ENCODE data around the gene PI16.

Gene PI16

GRCh38 chr6:36961441-36962435 lies 7.2 kb downstream of the PI16 start:
- Mint-ChIP-seq H3K27me3 (no peaks in the 10 kb centered on the region), H3K4me3 (no peak overlapping the region)
- no peak for ATAC-seq

GRCh38 chr6:36962874-36963273 lies 8.3 kb downstream of the PI16 start:
- H3K4me3 Mint-ChIP-seq, result peak overlapping the region; percentile 22 to 39
- H3K9me3 Mint-ChIP-seq, result no peaks in the 10 kb centered on the region
- no peaks in the 10 kb centered on the region for H3K27me3 Mint-ChIP-seq
- peak overlapping the region in 1 of 2 donors; percentile 85 for H3K27ac Mint-ChIP-seq
- H3K4me1 Mint-ChIP-seq, result peaks cover 43% of the 10 kb centered on the region
- DNase-seq, result peak; percentile 44 to 75
- peak; percentile 74 for ATAC-seq

More at GRCh38 chr6:36961441-36962435, 7.2 kb downstream of the PI16 start:
- no peak for DNase-seq
- Mint-ChIP-seq H3K27ac (no peak overlapping the region), H3K4me1 (peaks cover 43% of the 10 kb centered on the region), H3K9me3 (no peaks in the 10 kb centered on the region)

GRCh38 chr6:36963451-36964290 lies 9.1 kb downstream of the PI16 start:
- Mint-ChIP-seq H3K4me1 (peaks cover 43% of the 10 kb centered on the region), H3K4me3 (peak overlapping the region in 1 of 2 donors; percentile 22), H3K27me3 (no peaks in the 10 kb centered on the region), H3K27ac (peak overlapping the region; percentile 36 to 57), H3K9me3 (no peaks in the 10 kb centered on the region)
- ATAC-seq (peak; percentile 51), DNase-seq (no peak)

- DNase-seq (no peak), ATAC-seq (no peak)
- peak overlapping the region; percentile 40 to 82 for H3K27ac Mint-ChIP-seq
- H3K27me3 Mint-ChIP-seq, result no peaks in the 10 kb centered on the region
- no peak overlapping the region for H3K4me3 Mint-ChIP-seq
- peaks cover 43% of the 10 kb centered on the region for H3K4me1 Mint-ChIP-seq
- no peaks in the 10 kb centered on the region for H3K9me3 Mint-ChIP-seq
Measured at GRCh38 chr6:36964349-36964748, 9.8 kb downstream of the PI16 start.

- Mint-ChIP-seq H3K27ac (peak overlapping the region; percentile 38 to 82), H3K4me3 (no peak overlapping the region), H3K27me3 (no peaks in the 10 kb centered on the region), H3K4me1 (peaks cover 43% of the 10 kb centered on the region), H3K9me3 (no peaks in the 10 kb centered on the region)
- ATAC-seq (no peak), DNase-seq (no peak)
Measured at GRCh38 chr6:36964908-36965307, 10.4 kb downstream of the PI16 start.

GRCh38 chr6:36967301-36967700 lies 12.8 kb downstream of the PI16 start:
- H3K27ac Mint-ChIP-seq, result no peak overlapping the region
- no peak for DNase-seq
- no peak for ATAC-seq

GRCh38 chr6:36967757-36968156 lies 13.2 kb downstream of the PI16 start:
- ATAC-seq (no peak), DNase-seq (no peak)
- Mint-ChIP-seq H3K4me1 (peaks cover 24% of the 10 kb centered on the region), H3K9me3 (no peaks in the 10 kb centered on the region), H3K27me3 (no peaks in the 10 kb centered on the region), H3K4me3 (no peak overlapping the region), H3K27ac (peak overlapping the region in 1 of 2 donors; percentile 12)

More at GRCh38 chr6:36967301-36967700, 12.8 kb downstream of the PI16 start:
- no peak overlapping the region for H3K4me3 Mint-ChIP-seq
- H3K4me1 Mint-ChIP-seq, result peaks cover 28% of the 10 kb centered on the region
- no peaks in the 10 kb centered on the region for H3K9me3 Mint-ChIP-seq
- no peaks in the 10 kb centered on the region for H3K27me3 Mint-ChIP-seq

- Mint-ChIP-seq H3K27me3 (no peaks in the 10 kb centered on the region), H3K4me3 (no peak overlapping the region), H3K9me3 (no peaks in the 10 kb centered on the region), H3K4me1 (peaks cover 17% of the 10 kb centered on the region), H3K27ac (peak overlapping the region in 1 of 2 donors; percentile 12)
- no peak for DNase-seq
- no peak for ATAC-seq
Measured at GRCh38 chr6:36968266-36968977, 13.9 kb downstream of the PI16 start.

- H3K27me3 Mint-ChIP-seq, result no peaks in the 10 kb centered on the region
- no peak for ATAC-seq
- peaks cover 9% of the 10 kb centered on the region for H3K4me1 Mint-ChIP-seq
- H3K27ac Mint-ChIP-seq, result no peak overlapping the region
- no peaks in the 10 kb centered on the region for H3K9me3 Mint-ChIP-seq
- DNase-seq, result no peak
- no peak overlapping the region for H3K4me3 Mint-ChIP-seq
Measured at GRCh38 chr6:36969240-36969691, 14.7 kb downstream of the PI16 start.

- peak overlapping the region; percentile 48 to 80 for H3K27ac Mint-ChIP-seq
- no peaks in the 10 kb centered on the region for H3K27me3 Mint-ChIP-seq
- no peaks in the 10 kb centered on the region for H3K4me1 Mint-ChIP-seq
- DNase-seq, result no peak
- no peak for ATAC-seq
- H3K4me3 Mint-ChIP-seq, result no peak overlapping the region
- no peaks in the 10 kb centered on the region for H3K9me3 Mint-ChIP-seq
Measured at GRCh38 chr6:36969988-36970891, 15.7 kb downstream of the PI16 start.

GRCh38 chr6:36970892-36971842 lies 16.6 kb downstream of the PI16 start:
- DNase-seq (no peak), ATAC-seq (no peak)
- no peaks in the 10 kb centered on the region for H3K4me1 Mint-ChIP-seq
- H3K27ac Mint-ChIP-seq, result peak overlapping the region; percentile 46 to 95
- no peak overlapping the region for H3K4me3 Mint-ChIP-seq
- no peaks in the 10 kb centered on the region for H3K27me3 Mint-ChIP-seq
- H3K9me3 Mint-ChIP-seq, result no peaks in the 10 kb centered on the region

- DNase-seq (no peak), ATAC-seq (no peak)
- H3K27me3 Mint-ChIP-seq, result no peaks in the 10 kb centered on the region
- no peaks in the 10 kb centered on the region for H3K4me1 Mint-ChIP-seq
- H3K4me3 Mint-ChIP-seq, result no peak overlapping the region
- no peaks in the 10 kb centered on the region for H3K9me3 Mint-ChIP-seq
- H3K27ac Mint-ChIP-seq, result peak overlapping the region in 1 of 2 donors; percentile 95
Measured at GRCh38 chr6:36971921-36972673, 17.6 kb downstream of the PI16 start.

- DNase-seq, result no peak
- H3K4me3 Mint-ChIP-seq, result no peak overlapping the region
- H3K27ac Mint-ChIP-seq, result peak overlapping the region in 1 of 2 donors; percentile 85
- H3K4me1 Mint-ChIP-seq, result no peaks in the 10 kb centered on the region
- no peaks in the 10 kb centered on the region for H3K27me3 Mint-ChIP-seq
- H3K9me3 Mint-ChIP-seq, result no peaks in the 10 kb centered on the region
- ATAC-seq, result no peak
Measured at GRCh38 chr6:36973190-36973589, 18.7 kb downstream of the PI16 start.

Measured in stimulated activated naive CD8-positive, alpha-beta T cell treated with anti-CD3 and anti-CD28 coated beads, Interleukin-15, amount 100 ng/mL, for 72 hours (primary cell).